ENCODE measurements around the gene SH3PXD2B.
"Not testable (repeated sequence)": the region's sequence is repeated elsewhere in the genome, so short reads cannot be mapped to it uniquely, and the experiment has no call there.

Gene SH3PXD2B

GRCh38 chr5:172288465-172288864 lies 165.9 kb downstream of the SH3PXD2B start:
- DNase-seq: no peak

- not testable (repeated sequence) for DNase-seq
Measured at GRCh38 chr5:172287140-172287539, 167.2 kb downstream of the SH3PXD2B start.

GRCh38 chr5:172285226-172286143 lies 168.8 kb downstream of the SH3PXD2B start:
- DNase-seq: no peak

- DNase-seq: no peak
Measured at GRCh38 chr5:172284611-172284980, 169.7 kb downstream of the SH3PXD2B start.

- DNase-seq: peak; percentile 60
Measured at GRCh38 chr5:172283862-172284610, 170.3 kb downstream of the SH3PXD2B start.

GRCh38 chr5:172283020-172283861 lies 171.1 kb downstream of the SH3PXD2B start, which contains the start of gene UBTD2:
UBTD2 (minus strand) TSS chr5:172283764; CDS start chr5:172283665, 99 bp downstream.
- DNase-seq: peak; percentile 58

- no peak for DNase-seq
Measured at GRCh38 chr5:172282272-172283019, 171.9 kb downstream of the SH3PXD2B start.

GRCh38 chr5:172281346-172281745 lies 173.0 kb downstream of the SH3PXD2B start:
- DNase-seq: no peak

GRCh38 chr5:172280929-172281328 lies 173.4 kb downstream of the SH3PXD2B start:
- DNase-seq: no peak

- no peak for DNase-seq
Measured at GRCh38 chr5:172280317-172280716, 174.0 kb downstream of the SH3PXD2B start.

GRCh38 chr5:172278356-172278755 lies 176.0 kb downstream of the SH3PXD2B start:
- no peak for DNase-seq

- no peak for DNase-seq
Measured at GRCh38 chr5:172276214-172276613, 178.1 kb downstream of the SH3PXD2B start.

All from CD4-positive, alpha-beta T cell treated with Interleukin-4 for 4 hours (primary cell).